GM12891 (cell line): ENCODE measurements around the gene ETV3.

ENCODE experiments used
- POLR2A ChIP-seq: IDR thresholded peaks from 2 replicates; pipeline ENCODE4 v1.6.1; 2011; ENCODE audit warnings: low read depth, low read length, control low read depth
- POLR2AphosphoS5 ChIP-seq: IDR thresholded peaks from 2 replicates; pipeline ENCODE4 v1.6.1; 2011; ENCODE audit warnings: low read depth, low read length, control low read depth

GRCh38 chr1:157173900-157174410 lies 35.8 kb upstream of the ETV3 start:
- TF ChIP-seq POLR2AphosphoS5: no peak
- no peak for TF ChIP-seq POLR2A
